CD4-positive, alpha-beta T cell (primary cell): ENCODE data around the gene OBP2B. TPM values are rescaled to one million over a fixed set of nuclear protein-coding genes. Genes with fewer than 3 reads are reported as not detected.
"Not testable (repeated sequence)": the region's sequence is repeated elsewhere in the genome, so short reads cannot be mapped to it uniquely, and the experiment has no call there.

Source experiments
- ATAC-seq: fragments of 200-7000 bp; cut with Tn5 transposase; one replicate; pipeline ENCODE4 v1.10.0; 2022; ENCODE audit warnings: mild to moderate bottlenecking; ENCODE audit not compliant: poor library complexity
- CTCF ChIA-PET: fragments of 350-600 bp; sonication (Branson Sonifier 250); formaldehyde crosslinking; loops from one replicate; lab custom pipeline; 2021; ENCODE audit warnings: antibody characterized with exemption, inconsistent platforms; lab: Charles Lee
- POLR2A ChIA-PET: fragments of 350-600 bp; sonication (Branson Sonifier 250); formaldehyde crosslinking; loops from one replicate; lab custom pipeline; 2021; ENCODE audit warnings: antibody characterized with exemption, inconsistent platforms; lab: Charles Lee
- DNase-seq, 14 experiments: peaks; one replicate each; pipeline ENCODE4 v3.0.0-alpha.2; 2013 to 2020; ENCODE audit warnings: mixed read lengths in 2 of 14
- H3K27ac ChIP-seq, 2 donors: one replicate each; pipeline versions ENCODE4 v1.5.1 to v1.7.0; 2013; ENCODE audit warnings: low read length in 2 of 2, low read depth in 1 of 2, mild to moderate bottlenecking in 1 of 2
- H3K27me3 ChIP-seq, 2 experiments: 1 replicate in 1 of 2; 2 replicates in 1 of 2; pipeline versions ENCODE4 v1.6.1 to v1.7.0; 2013; ENCODE audit warnings: low read length in 2 of 2, control low read depth in 1 of 2, mild to moderate bottlenecking in 1 of 2, moderate library complexity in 1 of 2; ENCODE audit not compliant: insufficient read depth in 2 of 2, control insufficient read depth in 1 of 2
- H3K36me3 ChIP-seq: one replicate; pipeline ENCODE4 v1.6.1; 2013; ENCODE audit warnings: low read length, control low read depth; ENCODE audit not compliant: insufficient read depth
- H3K4me1 ChIP-seq: one replicate; pipeline ENCODE4 v1.6.1; 2013; ENCODE audit warnings: low read length, control low read depth; ENCODE audit not compliant: insufficient read depth
- H3K4me3 ChIP-seq: one replicate; pipeline ENCODE4 v1.5.1; 2013; ENCODE audit warnings: mild to moderate bottlenecking, low read length, moderate library complexity
- H3K9me3 ChIP-seq, 2 experiments: 1 replicate in 1 of 2; 2 replicates in 1 of 2; pipeline versions ENCODE4 v1.6.1 to v1.7.0; 2013; ENCODE audit warnings: low read length in 2 of 2, mild to moderate bottlenecking in 2 of 2, control low read depth in 1 of 2, moderate library complexity in 1 of 2; ENCODE audit not compliant: control insufficient read depth in 1 of 2, insufficient read depth in 1 of 2
- H3K27ac Mint-ChIP-seq: one replicate; pipeline ENCODE4 v1.8.0; 2020; ENCODE audit warnings: mixed read lengths
- H3K27me3 Mint-ChIP-seq: one replicate; pipeline ENCODE4 v1.8.0; 2021; ENCODE audit warnings: mixed read lengths
- H3K36me3 Mint-ChIP-seq: one replicate; pipeline ENCODE4 v1.8.0; 2021; ENCODE audit warnings: low read depth, mixed read lengths
- H3K4me1 Mint-ChIP-seq: one replicate; pipeline ENCODE4 v1.8.0; 2021; ENCODE audit warnings: low read depth, mixed read lengths
- H3K4me3 Mint-ChIP-seq: one replicate; pipeline ENCODE4 v1.8.0; 2020; ENCODE audit warnings: mild to moderate bottlenecking, mixed read lengths
- H3K9me3 Mint-ChIP-seq: one replicate; pipeline ENCODE4 v1.8.0; 2020; ENCODE audit warnings: mixed read lengths
- intact Hi-C, 2 experiments: fragments of 100-400 bp; cut with DNase I in 1 of 2; cut with micrococcal nuclease in 1 of 2; formaldehyde crosslinking; loops; one replicate each; pipeline versions ENCODE4 v1.15.1 to v1.9.0; 2023 to 2025; cut with DNase I, micrococcal nuclease
- total RNA-seq, 174 experiments: library from RNA in 2 of 174; stranded (reverse) in 2 of 174; gene quantifications; one replicate each; pipeline ENCODE4 v1.2.3 and lab custom pipeline; 2021 to 2026
- TF ChIP-seq, protein P1 (sequence below): fragments of 200-600 bp; IDR thresholded peaks from one replicate; pipeline ENCODE4 v1.8.0; 2022; ENCODE audit warnings: antibody characterized with exemption, mild to moderate bottlenecking

OBP2B gene
- total RNA-seq, 2 experiments from 2014 or later: not detected

DNA sequence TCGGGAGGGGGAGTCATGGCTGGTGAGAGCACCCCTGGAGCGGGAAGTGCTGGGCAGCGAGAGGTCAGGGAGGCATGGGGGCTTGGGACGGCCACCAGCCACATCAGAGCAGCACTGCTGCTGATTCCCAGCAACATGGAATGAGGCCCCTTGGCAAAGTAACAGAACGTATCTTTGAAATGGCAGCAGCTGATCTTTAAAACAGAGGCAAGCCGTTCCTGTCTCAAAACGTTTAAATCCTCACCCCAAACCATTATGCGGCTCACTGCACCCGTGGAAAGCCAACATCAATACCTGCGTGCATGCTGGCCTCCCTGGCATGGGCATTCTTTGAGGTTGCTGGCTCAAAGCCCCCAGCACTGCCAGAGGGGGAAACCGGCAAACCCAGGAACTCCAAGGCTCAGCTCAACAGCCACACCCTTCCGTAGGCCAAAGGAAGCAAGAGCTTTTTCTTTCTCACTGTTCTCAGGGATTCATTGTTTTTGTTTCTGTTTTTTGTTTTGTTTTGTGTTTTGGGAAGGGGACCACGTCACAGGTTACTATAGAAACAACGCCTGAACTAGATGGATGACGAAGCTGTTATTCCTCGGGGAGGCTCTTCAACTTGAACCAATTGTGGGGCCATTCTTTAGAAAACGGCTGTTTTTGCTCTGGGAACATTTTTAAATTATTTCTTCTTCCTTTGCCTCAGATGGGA lies 28.1 kb upstream of the OBP2B start:
- no peaks in the 10 kb centered on the region for H3K36me3 ChIP-seq
- H3K27me3 Mint-ChIP-seq: peaks cover 26% of the 10 kb centered on the region
- ChIA-PET POLR2A (no interaction called here), CTCF (no interaction called here)
- TF ChIP-seq, protein P1, sequence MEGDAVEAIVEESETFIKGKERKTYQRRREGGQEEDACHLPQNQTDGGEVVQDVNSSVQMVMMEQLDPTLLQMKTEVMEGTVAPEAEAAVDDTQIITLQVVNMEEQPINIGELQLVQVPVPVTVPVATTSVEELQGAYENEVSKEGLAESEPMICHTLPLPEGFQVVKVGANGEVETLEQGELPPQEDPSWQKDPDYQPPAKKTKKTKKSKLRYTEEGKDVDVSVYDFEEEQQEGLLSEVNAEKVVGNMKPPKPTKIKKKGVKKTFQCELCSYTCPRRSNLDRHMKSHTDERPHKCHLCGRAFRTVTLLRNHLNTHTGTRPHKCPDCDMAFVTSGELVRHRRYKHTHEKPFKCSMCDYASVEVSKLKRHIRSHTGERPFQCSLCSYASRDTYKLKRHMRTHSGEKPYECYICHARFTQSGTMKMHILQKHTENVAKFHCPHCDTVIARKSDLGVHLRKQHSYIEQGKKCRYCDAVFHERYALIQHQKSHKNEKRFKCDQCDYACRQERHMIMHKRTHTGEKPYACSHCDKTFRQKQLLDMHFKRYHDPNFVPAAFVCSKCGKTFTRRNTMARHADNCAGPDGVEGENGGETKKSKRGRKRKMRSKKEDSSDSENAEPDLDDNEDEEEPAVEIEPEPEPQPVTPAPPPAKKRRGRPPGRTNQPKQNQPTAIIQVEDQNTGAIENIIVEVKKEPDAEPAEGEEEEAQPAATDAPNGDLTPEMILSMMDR: no peak
- H3K27ac Mint-ChIP-seq: no peak overlapping the region
- H3K27ac ChIP-seq: no peak overlapping the region
- DNase-seq (no peak), ATAC-seq (no peak)
- intact Hi-C loops: no loop called here
- H3K9me3 Mint-ChIP-seq: no peaks in the 10 kb centered on the region
- H3K9me3 ChIP-seq: peaks cover 0 to 16% of the 10 kb centered on the region in 2 experiments
- H3K4me3 Mint-ChIP-seq: no peak overlapping the region
- no peaks in the 10 kb centered on the region for H3K36me3 Mint-ChIP-seq
- H3K4me3 ChIP-seq: no peak overlapping the region
- H3K4me1 ChIP-seq: peaks cover 13% of the 10 kb centered on the region
- peaks cover 10% of the 10 kb centered on the region for H3K4me1 Mint-ChIP-seq
- H3K27me3 ChIP-seq: peaks cover 4 to 15% of the 10 kb centered on the region in 2 experiments

DNA sequence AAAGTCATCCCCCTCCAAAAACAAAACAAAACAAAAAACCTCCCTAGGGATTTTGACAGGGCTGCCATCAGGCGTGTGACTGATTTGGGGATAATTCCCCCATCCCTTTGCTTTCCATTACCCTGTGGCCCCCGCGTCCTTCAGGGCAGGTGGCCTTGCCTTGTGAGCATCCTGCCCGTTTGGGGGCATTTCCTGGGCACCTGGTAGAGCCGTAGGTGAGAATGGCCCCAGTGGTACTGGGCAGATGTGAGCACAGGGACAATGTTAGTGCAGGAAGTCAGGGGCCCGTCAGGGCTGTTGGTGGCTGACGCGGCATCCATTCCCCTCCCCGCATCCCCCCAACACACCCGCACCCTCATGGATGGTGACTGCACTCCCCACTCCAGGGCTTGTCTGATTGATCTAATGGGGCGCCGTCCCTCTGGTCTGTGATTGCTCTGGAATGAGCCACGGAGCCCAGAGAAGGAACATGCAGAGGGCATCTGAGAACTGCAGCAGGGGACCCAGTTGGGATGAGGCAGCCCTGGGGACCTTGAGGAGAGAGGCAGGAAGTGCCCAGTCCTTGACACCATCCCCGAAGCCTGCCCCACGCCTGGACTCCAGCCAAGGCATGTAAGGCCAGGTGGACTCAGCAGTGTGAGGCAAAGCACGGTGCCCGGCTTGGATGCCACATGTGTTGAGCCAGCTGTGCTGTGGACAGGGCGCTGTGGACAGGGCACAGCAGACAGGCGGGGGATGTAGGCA lies 27.4 kb upstream of the OBP2B start:
- H3K4me3 Mint-ChIP-seq, H3K36me3 Mint-ChIP-seq, H3K27ac ChIP-seq, ATAC-seq, CTCF ChIA-PET, H3K9me3 Mint-ChIP-seq, intact Hi-C loops, H3K4me3 ChIP-seq, H3K36me3 ChIP-seq, DNase-seq, H3K27ac Mint-ChIP-seq, POLR2A ChIA-PET: not testable (repeated sequence)
- peaks cover 22% of the 10 kb centered on the region for H3K27me3 Mint-ChIP-seq
- Histone ChIP-seq H3K4me1 (peaks cover 13% of the 10 kb centered on the region), H3K9me3 (peaks cover 0 to 16% of the 10 kb centered on the region in 2 experiments), H3K27me3 (peaks cover 4 to 15% of the 10 kb centered on the region in 2 experiments)
- H3K4me1 Mint-ChIP-seq: peaks cover 10% of the 10 kb centered on the region

DNA sequence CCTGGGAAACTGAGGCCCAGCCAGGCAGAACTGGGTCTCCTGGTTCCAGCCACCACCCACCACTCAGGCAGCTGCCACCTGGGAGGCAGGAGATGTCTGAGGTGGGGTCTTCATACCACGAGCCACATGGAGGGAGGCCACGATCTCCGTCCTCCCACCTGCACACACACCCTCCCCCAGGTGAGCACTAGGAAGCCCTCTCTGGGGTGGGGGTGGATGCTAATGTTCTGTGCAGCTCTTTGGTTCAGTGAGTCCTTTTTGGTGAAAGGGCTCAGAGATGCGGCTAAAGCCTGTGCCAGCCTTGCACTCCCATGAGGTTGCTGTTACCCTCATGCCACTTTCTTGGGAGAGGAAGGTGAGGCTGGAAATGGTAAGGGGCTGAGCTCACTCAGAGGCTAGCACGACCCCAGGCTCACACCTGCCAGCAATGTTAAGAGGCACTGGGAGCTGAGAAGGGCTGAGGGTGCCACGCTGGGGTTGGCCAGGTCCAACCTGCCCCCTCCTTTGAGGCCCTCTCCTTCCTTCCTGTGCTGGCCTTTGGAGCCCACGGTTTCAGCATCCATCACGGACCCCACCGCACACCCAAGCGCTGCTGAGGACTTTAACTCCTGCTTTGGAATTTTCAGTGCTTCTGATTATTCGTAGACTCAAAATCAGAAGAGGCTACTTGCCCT lies 26.6 kb upstream of the OBP2B start:
- Histone ChIP-seq H3K27me3 (peaks cover 4 to 15% of the 10 kb centered on the region in 2 experiments), H3K36me3 (no peaks in the 10 kb centered on the region), H3K4me1 (peaks cover 13% of the 10 kb centered on the region), H3K9me3 (peaks cover 0 to 16% of the 10 kb centered on the region in 2 experiments), H3K27ac (no peak overlapping the region), H3K4me3 (no peak overlapping the region)
- no peak overlapping the region for H3K4me3 Mint-ChIP-seq
- intact Hi-C loops: no loop called here
- TF ChIP-seq, protein P1: no peak
- ChIA-PET POLR2A (no interaction called here), CTCF (no interaction called here)
- H3K27me3 Mint-ChIP-seq: peaks cover 22% of the 10 kb centered on the region
- H3K27ac Mint-ChIP-seq: no peak overlapping the region
- ATAC-seq (no peak), DNase-seq (no peak)
- peaks cover 10% of the 10 kb centered on the region for H3K4me1 Mint-ChIP-seq
- H3K9me3 Mint-ChIP-seq: no peaks in the 10 kb centered on the region
- no peaks in the 10 kb centered on the region for H3K36me3 Mint-ChIP-seq
